ENCODE data around the gene SLCO3A1. TPM values are rescaled to one million over a fixed set of nuclear protein-coding genes. Genes with fewer than 3 reads are reported as not detected.
A peak's percentile ranks its signal among the peaks of the same experiment; 100 is the strongest.
"Not testable (repeated sequence)": the region's sequence is repeated elsewhere in the genome, so short reads cannot be mapped to it uniquely, and the experiment has no call there.

Gene SLCO3A1
- total RNA-seq, 2 donors from 2014 or later = 8.2 to 13.6 TPM

- Mint-ChIP-seq H3K27ac (no peak overlapping the region), H3K27me3 (ENCODE audit: low read depth) (no peaks in the 10 kb centered on the region), H3K36me3 (ENCODE audit: insufficient read depth in 2 of 2) (no peaks in the 10 kb centered on the region), H3K4me3 (no peak overlapping the region), H3K9me3 (peaks cover 0 to 2% of the 10 kb centered on the region in 2 donors), H3K4me1 (ENCODE audit: low read depth) (peaks cover 13% of the 10 kb centered on the region)
- ATAC-seq (replicated peaks in 1 of 2) (no peak), DNase-seq (no peak)
Measured at GRCh38 chr15:92044203-92044909, 190.8 kb downstream of the SLCO3A1 start.

- Mint-ChIP-seq H3K36me3 (ENCODE audit: insufficient read depth in 2 of 2) (no peaks in the 10 kb centered on the region), H3K4me1 (ENCODE audit: low read depth) (peaks cover 13% of the 10 kb centered on the region), H3K27me3 (ENCODE audit: low read depth) (no peaks in the 10 kb centered on the region), H3K27ac (no peak overlapping the region), H3K9me3 (no peaks in the 10 kb centered on the region), H3K4me3 (no peak overlapping the region)
- DNase-seq (no peak), ATAC-seq (replicated peaks in 1 of 2) (peak in 1 of 2 donors; percentile 52)
Measured at GRCh38 chr15:92047900-92048299, 194.4 kb downstream of the SLCO3A1 start.

DNA sequence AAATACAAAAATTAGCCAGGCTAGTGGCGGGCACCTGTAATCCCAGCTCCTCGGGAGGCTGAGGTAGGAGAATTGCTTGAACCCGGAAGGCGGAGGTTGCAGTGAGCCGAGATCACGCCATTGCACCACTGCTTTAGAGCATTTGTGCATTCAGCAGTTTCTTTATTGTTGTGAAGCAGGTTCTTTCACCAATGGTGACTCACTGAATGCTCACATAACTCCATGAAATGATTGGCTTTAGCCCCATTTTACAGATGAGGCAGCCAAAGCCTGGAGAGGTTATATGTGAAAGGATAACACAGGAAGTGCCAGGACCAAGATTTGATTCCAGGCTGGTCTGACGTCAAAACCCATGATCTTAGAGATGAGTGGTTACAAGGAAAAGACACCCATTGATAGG lies 195.2 kb downstream of the SLCO3A1 start:
- H3K27ac Mint-ChIP-seq = no peak overlapping the region
- no peak for ATAC-seq (replicated peaks in 1 of 2)
- peaks cover 0 to 1% of the 10 kb centered on the region in 2 donors for H3K9me3 Mint-ChIP-seq

DNA sequence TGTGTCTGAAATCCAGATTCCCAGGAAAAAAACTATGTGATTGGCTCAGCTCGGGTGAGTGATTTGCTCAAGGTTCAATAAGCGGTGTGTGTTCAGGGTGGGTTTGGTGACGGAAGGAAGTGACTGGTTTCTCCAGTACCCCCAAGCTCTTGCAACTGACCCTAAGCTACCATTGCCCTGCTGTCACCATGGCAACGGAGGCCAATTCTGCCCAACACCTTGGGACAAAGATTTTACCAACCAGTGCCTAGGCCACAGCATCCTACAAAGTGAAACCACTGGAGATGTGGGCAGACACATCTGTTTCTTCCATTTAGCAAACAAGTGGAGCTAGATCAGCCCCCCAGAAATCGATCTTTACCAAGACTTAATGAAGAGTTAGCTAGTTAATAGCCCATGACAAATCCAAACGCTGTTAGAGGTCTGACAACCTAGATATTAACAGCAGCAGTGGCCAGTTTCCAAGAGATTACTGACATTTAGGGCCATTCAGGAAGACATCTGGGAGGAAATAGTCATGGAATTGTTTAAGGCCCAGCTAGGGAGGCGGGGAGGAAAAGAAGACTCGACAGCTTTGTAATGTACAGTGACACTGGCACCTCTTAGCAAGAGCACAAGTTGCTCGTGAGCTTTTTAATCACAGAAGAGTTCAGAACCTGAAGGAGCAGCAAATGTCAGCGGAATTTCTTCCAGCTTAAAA lies 195.9 kb downstream of the SLCO3A1 start:
- H3K36me3 Mint-ChIP-seq (ENCODE audit: insufficient read depth in 2 of 2) = no peaks in the 10 kb centered on the region
- H3K4me3 Mint-ChIP-seq = no peak overlapping the region
- peaks cover 0 to 1% of the 10 kb centered on the region in 2 donors for H3K9me3 Mint-ChIP-seq
- peaks cover 2% of the 10 kb centered on the region for H3K4me1 Mint-ChIP-seq (ENCODE audit: low read depth)
- no peak overlapping the region for H3K27ac Mint-ChIP-seq
- no peak for ATAC-seq (replicated peaks in 1 of 2)
- no peak for DNase-seq
- no peaks in the 10 kb centered on the region for H3K27me3 Mint-ChIP-seq (ENCODE audit: low read depth)

More for the DNA sequence above, 195.2 kb downstream of the SLCO3A1 start:
- H3K4me3 Mint-ChIP-seq = no peak overlapping the region
- no peak for DNase-seq
- H3K27me3 Mint-ChIP-seq (ENCODE audit: low read depth) = no peaks in the 10 kb centered on the region
- H3K4me1 Mint-ChIP-seq (ENCODE audit: low read depth) = peaks cover 9% of the 10 kb centered on the region
- no peaks in the 10 kb centered on the region for H3K36me3 Mint-ChIP-seq (ENCODE audit: insufficient read depth in 2 of 2)

DNA sequence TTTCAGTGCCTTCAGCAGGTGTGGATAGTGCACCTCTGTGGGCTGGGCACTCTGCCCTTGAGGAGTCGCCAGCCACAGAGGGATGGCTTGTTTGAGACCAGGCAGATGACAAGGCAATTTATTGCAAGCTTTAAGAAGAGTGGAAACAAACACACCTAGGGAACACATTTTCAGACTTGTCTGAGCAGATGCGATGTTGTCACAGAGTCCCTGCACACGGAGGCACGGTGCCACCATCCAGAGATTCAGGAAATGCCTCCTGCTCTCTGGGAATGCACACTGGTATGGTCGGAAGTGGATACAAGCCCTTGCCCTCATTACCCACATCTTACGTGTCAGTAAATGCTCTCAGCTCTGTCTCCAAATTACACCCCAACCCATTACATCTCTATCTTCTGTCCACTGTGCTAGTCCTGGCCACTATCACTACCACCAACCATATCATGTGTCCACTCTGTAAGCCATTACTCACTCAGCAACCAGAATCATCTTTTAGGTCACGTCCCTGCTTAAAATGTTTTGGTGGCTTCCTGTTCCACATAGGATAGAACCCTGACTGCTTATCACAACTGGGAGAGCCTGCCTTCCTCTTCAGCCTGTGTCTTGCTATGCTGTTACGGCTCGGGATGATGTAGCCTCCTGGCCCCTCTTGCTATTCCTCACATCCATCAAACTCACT lies 196.9 kb downstream of the SLCO3A1 start:
- no peak for ATAC-seq (replicated peaks in 1 of 2)
- Mint-ChIP-seq H3K36me3 (ENCODE audit: insufficient read depth in 2 of 2) (no peaks in the 10 kb centered on the region), H3K4me1 (ENCODE audit: low read depth) (no peaks in the 10 kb centered on the region), H3K27ac (no peak overlapping the region), H3K4me3 (no peak overlapping the region), H3K27me3 (ENCODE audit: low read depth) (no peaks in the 10 kb centered on the region), H3K9me3 (peaks cover 0 to 1% of the 10 kb centered on the region in 2 donors)
- no peak for DNase-seq

- Mint-ChIP-seq H3K4me3 (no peak overlapping the region), H3K36me3 (ENCODE audit: insufficient read depth in 2 of 2) (no peaks in the 10 kb centered on the region), H3K27ac (no peak overlapping the region), H3K27me3 (ENCODE audit: low read depth) (no peaks in the 10 kb centered on the region), H3K9me3 (peaks cover 0 to 1% of the 10 kb centered on the region in 2 donors), H3K4me1 (ENCODE audit: low read depth) (no peaks in the 10 kb centered on the region)
- DNase-seq (no peak), ATAC-seq (replicated peaks in 1 of 2) (no peak)
Measured at GRCh38 chr15:92051716-92052115, 198.2 kb downstream of the SLCO3A1 start.

DNA sequence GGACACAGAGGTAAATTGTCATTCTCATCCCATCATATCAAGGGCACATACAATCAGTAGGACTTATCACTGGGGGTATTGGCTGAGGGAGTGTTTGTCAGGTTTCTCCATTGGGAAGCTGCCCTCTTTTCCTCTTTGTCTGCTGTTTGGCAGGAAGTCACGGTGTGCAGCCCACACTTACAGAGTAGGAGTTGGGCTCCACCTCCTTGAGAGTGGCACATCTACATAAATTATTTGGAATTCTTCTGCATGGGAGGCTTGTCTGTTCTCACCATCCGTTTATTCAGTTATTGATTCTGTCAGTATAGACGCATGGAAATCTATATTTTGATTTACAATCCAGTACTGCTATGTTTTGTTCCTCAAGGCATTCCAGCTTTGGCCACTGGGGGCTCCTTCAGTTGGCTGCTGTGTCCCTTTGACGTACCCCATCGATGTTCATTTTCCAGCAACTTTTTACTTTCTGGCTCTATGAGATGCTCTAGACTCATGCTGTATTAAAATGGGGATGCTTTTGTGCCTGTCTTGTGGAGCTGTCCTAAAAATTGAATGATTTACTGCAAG lies 200.3 kb downstream of the SLCO3A1 start:
- H3K4me1 Mint-ChIP-seq (ENCODE audit: low read depth) = no peaks in the 10 kb centered on the region
- H3K27ac Mint-ChIP-seq = no peak overlapping the region
- H3K27me3 Mint-ChIP-seq (ENCODE audit: low read depth) = no peaks in the 10 kb centered on the region
- no peak overlapping the region for H3K4me3 Mint-ChIP-seq
- peaks cover 0 to 1% of the 10 kb centered on the region in 2 donors for H3K9me3 Mint-ChIP-seq
- ATAC-seq (replicated peaks in 1 of 2) (no peak), DNase-seq (no peak)
- H3K36me3 Mint-ChIP-seq (ENCODE audit: insufficient read depth in 2 of 2) = no peaks in the 10 kb centered on the region

DNA sequence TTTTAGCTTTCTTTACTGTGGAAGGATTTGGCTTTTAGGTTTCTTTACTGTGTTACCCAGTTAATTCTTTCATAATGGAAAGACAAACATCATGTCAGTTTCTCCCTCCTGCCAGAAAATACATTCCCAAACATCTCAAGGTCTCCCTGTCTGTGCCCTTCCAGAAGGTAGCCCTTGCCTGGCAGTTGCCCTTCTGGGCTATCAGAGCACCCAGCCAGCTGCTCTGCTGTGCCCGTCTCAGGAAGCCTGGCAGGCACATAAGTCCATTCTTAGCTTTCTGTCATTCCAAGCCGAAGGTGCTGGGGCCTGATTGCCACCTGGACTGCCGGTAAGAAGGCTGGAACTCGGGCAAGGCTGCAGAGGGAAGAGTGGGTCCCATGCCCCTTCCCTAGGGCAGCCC lies 203.4 kb downstream of the SLCO3A1 start:
- no peak overlapping the region for H3K4me3 Mint-ChIP-seq
- H3K9me3 Mint-ChIP-seq = peaks cover 0 to 1% of the 10 kb centered on the region in 2 donors
- no peaks in the 10 kb centered on the region for H3K36me3 Mint-ChIP-seq (ENCODE audit: insufficient read depth in 2 of 2)
- ATAC-seq (replicated peaks in 1 of 2) (no peak), DNase-seq (no peak)
- H3K27me3 Mint-ChIP-seq (ENCODE audit: low read depth) = no peaks in the 10 kb centered on the region
- H3K4me1 Mint-ChIP-seq (ENCODE audit: low read depth) = no peaks in the 10 kb centered on the region
- no peak overlapping the region for H3K27ac Mint-ChIP-seq

GRCh38 chr15:92059036-92059970 lies 205.8 kb downstream of the SLCO3A1 start:
- ATAC-seq (replicated peaks in 1 of 2) (no peak), DNase-seq (no peak)
- no peaks in the 10 kb centered on the region for H3K27me3 Mint-ChIP-seq (ENCODE audit: low read depth)
- no peaks in the 10 kb centered on the region for H3K36me3 Mint-ChIP-seq (ENCODE audit: insufficient read depth in 2 of 2)
- no peaks in the 10 kb centered on the region for H3K9me3 Mint-ChIP-seq
- no peak overlapping the region for H3K4me3 Mint-ChIP-seq
- no peaks in the 10 kb centered on the region for H3K4me1 Mint-ChIP-seq (ENCODE audit: low read depth)
- H3K27ac Mint-ChIP-seq = no peak overlapping the region

DNA sequence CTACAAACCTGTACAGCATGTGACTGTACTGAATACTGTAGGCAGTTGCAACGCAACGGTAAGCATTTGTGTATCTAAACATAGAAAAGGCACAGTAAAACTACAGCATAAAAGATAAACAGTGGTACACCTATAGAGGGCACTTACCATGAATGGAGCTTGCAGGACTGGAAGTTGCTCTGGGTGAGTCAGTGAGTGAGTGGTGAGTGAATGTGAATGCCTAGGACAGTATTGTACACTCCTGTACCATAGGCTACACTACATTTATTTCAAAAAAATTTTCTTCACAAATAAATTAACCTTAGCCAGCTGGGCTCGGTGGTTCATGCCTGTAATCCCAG lies 206.4 kb downstream of the SLCO3A1 start:
- not testable (repeated sequence) for ATAC-seq (replicated peaks in 1 of 2); H3K27me3 Mint-ChIP-seq (ENCODE audit: low read depth); H3K4me1 Mint-ChIP-seq (ENCODE audit: low read depth); H3K36me3 Mint-ChIP-seq (ENCODE audit: insufficient read depth in 2 of 2); H3K9me3 Mint-ChIP-seq; DNase-seq; H3K4me3 Mint-ChIP-seq; H3K27ac Mint-ChIP-seq

DNA sequence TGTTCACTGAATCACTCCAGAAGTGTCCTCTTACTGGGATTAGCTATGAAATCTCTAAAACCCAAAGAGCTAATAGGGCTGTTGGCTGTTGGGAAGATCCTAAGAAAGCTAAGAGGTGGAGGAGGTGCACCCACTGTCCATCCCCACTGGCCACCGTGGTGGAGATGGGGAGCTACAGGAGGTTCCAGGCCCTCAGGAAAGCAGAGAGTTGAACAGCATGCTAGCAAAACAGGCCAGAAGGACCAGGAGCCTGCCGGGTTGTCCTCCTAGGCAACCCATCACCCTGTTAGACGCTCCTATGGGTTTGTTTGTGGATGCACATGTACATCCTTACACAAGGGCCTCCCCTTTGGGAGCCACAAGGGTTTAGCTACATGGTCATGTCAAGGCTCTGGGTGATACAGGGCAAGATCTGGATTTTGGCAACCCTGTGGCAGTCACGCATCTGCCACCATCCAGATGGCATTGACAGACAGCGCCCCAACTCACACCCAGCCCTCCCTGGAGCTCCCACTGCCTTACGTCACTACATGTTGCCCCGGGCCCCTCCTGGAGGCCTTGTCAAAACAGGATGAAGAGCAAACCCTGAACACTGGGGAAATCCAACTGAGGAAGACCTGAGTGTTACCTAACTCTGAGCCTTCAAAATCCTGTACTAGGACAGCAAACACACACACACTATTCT lies 208.1 kb downstream of the SLCO3A1 start:
- Mint-ChIP-seq H3K27me3 (ENCODE audit: low read depth) (no peaks in the 10 kb centered on the region), H3K36me3 (ENCODE audit: insufficient read depth in 2 of 2) (no peaks in the 10 kb centered on the region), H3K4me1 (ENCODE audit: low read depth) (no peaks in the 10 kb centered on the region), H3K4me3 (no peak overlapping the region), H3K27ac (no peak overlapping the region), H3K9me3 (no peaks in the 10 kb centered on the region)
- DNase-seq (no peak), ATAC-seq (replicated peaks in 1 of 2) (no peak)

GRCh38 chr15:92062505-92062904 lies 209.0 kb downstream of the SLCO3A1 start:
- Mint-ChIP-seq H3K4me3 (no peak overlapping the region), H3K4me1 (ENCODE audit: low read depth) (no peaks in the 10 kb centered on the region), H3K27ac (no peak overlapping the region), H3K36me3 (ENCODE audit: insufficient read depth in 2 of 2) (no peaks in the 10 kb centered on the region), H3K27me3 (ENCODE audit: low read depth) (no peaks in the 10 kb centered on the region), H3K9me3 (no peaks in the 10 kb centered on the region)
- DNase-seq (no peak), ATAC-seq (replicated peaks in 1 of 2) (no peak)
